ENCODE measurements around the gene SVOPL. TPM values are rescaled to one million over a fixed set of nuclear protein-coding genes. Genes with fewer than 3 reads are reported as not detected.

The SVOPL gene
- polyA plus RNA-seq, 1 of the 3 experiments (the other 2 are of a cell fraction) = not detected

DNA sequence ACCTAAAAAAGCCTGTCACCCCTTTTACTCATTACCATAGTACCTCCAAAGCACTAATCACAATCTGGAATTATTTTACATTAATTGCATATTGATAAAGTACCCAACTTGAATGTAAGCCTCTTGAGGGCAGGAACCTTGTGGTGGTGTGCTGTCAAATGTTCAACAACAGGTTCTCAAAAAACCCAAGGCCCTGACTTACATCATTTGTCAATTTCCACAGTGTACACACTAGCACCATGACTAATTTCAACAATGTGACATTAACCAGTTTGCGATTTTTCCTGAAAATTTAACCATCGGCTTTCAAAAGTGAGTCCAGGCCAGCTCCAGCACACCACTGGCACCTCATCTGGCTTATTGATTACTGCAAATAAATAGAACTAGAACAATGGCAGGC, 87.5 kb downstream of the SVOPL start:
- 68% methylated on average over 2 of the region's 2 CpGs for WGBS (ENCODE audit: low lambda C conversion rate)
- 0 out of 2 replicates have a peak, but pooled peaks cover 4% of the 10 kb centered on the region for H3K9me3 ChIP-seq
- no peaks in the 10 kb centered on the region for H3K36me3 ChIP-seq (replicated peaks in 1 of 2; ENCODE audit: control insufficient read depth in 1 of 2, insufficient read depth in 2 of 2, low read length in 1 of 2)
- no peak for TF ChIP-seq TAF1 (IDR thresholded peaks at IDR 0.05; ENCODE audit: borderline replicate concordance, low read depth, low read length)
- no peak for TF ChIP-seq RCOR1 (IDR thresholded peaks at IDR 0.05; ENCODE audit: low read length)
- TF ChIP-seq POLR2AphosphoS5 (IDR thresholded peaks at IDR 0.05; ENCODE audit: low read depth, low read length) = no peak
- TF ChIP-seq MXI1 (IDR thresholded peaks at IDR 0.05; ENCODE audit: low read depth, low read length) = no peak
- no peak for TF ChIP-seq NRF1 (IDR thresholded peaks at IDR 0.05; ENCODE audit: low read depth, low read length)
- no peak for TF ChIP-seq FOXJ3 (CRISPR knock-in tag; IDR thresholded peaks at IDR 0.05)
- TF ChIP-seq JUND (IDR thresholded peaks at IDR 0.05) = no peak
- no peak for TF ChIP-seq SMC3 (IDR thresholded peaks at IDR 0.05; ENCODE audit: low read depth, low read length)
- no peak for TF ChIP-seq CHD2 (IDR thresholded peaks at IDR 0.05; ENCODE audit: low read length, partially characterized antibody)
- TF ChIP-seq GABPA (IDR thresholded peaks at IDR 0.05; ENCODE audit: low read depth) = no peak
- TF ChIP-seq, protein P1, sequence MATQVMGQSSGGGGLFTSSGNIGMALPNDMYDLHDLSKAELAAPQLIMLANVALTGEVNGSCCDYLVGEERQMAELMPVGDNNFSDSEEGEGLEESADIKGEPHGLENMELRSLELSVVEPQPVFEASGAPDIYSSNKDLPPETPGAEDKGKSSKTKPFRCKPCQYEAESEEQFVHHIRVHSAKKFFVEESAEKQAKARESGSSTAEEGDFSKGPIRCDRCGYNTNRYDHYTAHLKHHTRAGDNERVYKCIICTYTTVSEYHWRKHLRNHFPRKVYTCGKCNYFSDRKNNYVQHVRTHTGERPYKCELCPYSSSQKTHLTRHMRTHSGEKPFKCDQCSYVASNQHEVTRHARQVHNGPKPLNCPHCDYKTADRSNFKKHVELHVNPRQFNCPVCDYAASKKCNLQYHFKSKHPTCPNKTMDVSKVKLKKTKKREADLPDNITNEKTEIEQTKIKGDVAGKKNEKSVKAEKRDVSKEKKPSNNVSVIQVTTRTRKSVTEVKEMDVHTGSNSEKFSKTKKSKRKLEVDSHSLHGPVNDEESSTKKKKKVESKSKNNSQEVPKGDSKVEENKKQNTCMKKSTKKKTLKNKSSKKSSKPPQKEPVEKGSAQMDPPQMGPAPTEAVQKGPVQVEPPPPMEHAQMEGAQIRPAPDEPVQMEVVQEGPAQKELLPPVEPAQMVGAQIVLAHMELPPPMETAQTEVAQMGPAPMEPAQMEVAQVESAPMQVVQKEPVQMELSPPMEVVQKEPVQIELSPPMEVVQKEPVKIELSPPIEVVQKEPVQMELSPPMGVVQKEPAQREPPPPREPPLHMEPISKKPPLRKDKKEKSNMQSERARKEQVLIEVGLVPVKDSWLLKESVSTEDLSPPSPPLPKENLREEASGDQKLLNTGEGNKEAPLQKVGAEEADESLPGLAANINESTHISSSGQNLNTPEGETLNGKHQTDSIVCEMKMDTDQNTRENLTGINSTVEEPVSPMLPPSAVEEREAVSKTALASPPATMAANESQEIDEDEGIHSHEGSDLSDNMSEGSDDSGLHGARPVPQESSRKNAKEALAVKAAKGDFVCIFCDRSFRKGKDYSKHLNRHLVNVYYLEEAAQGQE (IDR thresholded peaks at IDR 0.05; ENCODE audit: low read depth, low read length) = no peak
- no peak for TF ChIP-seq RAD21 (IDR thresholded peaks at IDR 0.05; ENCODE audit: low read length)
- no peak for TF ChIP-seq RFX5 (IDR thresholded peaks at IDR 0.05; ENCODE audit: low read length)
- no peak for TF ChIP-seq EZH2phosphoT487 (IDR thresholded peaks at IDR 0.05; ENCODE audit: borderline replicate concordance, low read depth)
- TF ChIP-seq GATA2 (CRISPR knock-in tag; IDR thresholded peaks at IDR 0.05) = no peak
- TF ChIP-seq TCF12 (IDR thresholded peaks at IDR 0.05) = no peak
- no peak for TF ChIP-seq ELF1 (IDR thresholded peaks at IDR 0.05)
- no peak for TF ChIP-seq FOSL2 (IDR thresholded peaks at IDR 0.05; ENCODE audit: borderline replicate concordance, low read depth)
- TF ChIP-seq, protein P2, sequence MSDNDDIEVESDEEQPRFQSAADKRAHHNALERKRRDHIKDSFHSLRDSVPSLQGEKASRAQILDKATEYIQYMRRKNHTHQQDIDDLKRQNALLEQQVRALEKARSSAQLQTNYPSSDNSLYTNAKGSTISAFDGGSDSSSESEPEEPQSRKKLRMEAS (IDR thresholded peaks at IDR 0.05; ENCODE audit: low read depth) = no peak
- TF ChIP-seq EP300 (IDR thresholded peaks at IDR 0.05; ENCODE audit: borderline replicate concordance in 1 of 2, low read depth in 1 of 2, low read length in 1 of 2) = no peak
- H3K9ac ChIP-seq = no peak overlapping the region
- CTCF ChIA-PET = no interaction called here
- H3K4me2 ChIP-seq = no peak overlapping the region
- no peaks in the 10 kb centered on the region for H3K27me3 ChIP-seq (ENCODE audit: insufficient read depth)
- no peaks in the 10 kb centered on the region for H3F3A ChIP-seq (replicated peaks; ENCODE audit: insufficient read depth)
- POLR2A ChIA-PET = interaction anchor here (0.6 kb wide), 1 partner anchor 21 kb away, joined by 3 read pairs; no protein-coding TSS in a partner anchor
- H2AFZ ChIP-seq (ENCODE audit: low read depth) = no peak overlapping the region
- H3K27ac ChIP-seq (ENCODE audit: low read depth in 2 of 2, low read length in 1 of 2) = no peak overlapping the region
- no peaks in the 10 kb centered on the region for H3K9me2 ChIP-seq
- no peaks in the 10 kb centered on the region for H3K79me2 ChIP-seq (ENCODE audit: insufficient read depth)
- H3K4me1 ChIP-seq (ENCODE audit: control insufficient read depth in 1 of 2, insufficient read depth in 2 of 2, low read depth in 1 of 2, low read length in 1 of 2) = no peaks in the 10 kb centered on the region
- H3K4me3 ChIP-seq (ENCODE audit: low read depth in 2 of 2, low read length in 1 of 2) = no peak overlapping the region
- DNase-seq = no peak
- no peaks in the 10 kb centered on the region for H4K20me1 ChIP-seq (ENCODE audit: insufficient read depth)
